GM18498 (cell line): ENCODE results near the gene ADCY10.
A peak's percentile ranks its signal among the peaks of the same experiment; 100 is the strongest.
"Not testable (repeated sequence)": the region's sequence is repeated elsewhere in the genome, so short reads cannot be mapped to it uniquely, and the experiment has no call there.

Experiments
- ATAC-seq: cut with Tn5 transposase; IDR thresholded peaks from one replicate; pipeline ENCODE4 v1.9.1; 2021; ENCODE audit warnings: mild to moderate bottlenecking, moderate library complexity; ENCODE audit not compliant: unreplicated experiment

The ADCY10 gene

DNA sequence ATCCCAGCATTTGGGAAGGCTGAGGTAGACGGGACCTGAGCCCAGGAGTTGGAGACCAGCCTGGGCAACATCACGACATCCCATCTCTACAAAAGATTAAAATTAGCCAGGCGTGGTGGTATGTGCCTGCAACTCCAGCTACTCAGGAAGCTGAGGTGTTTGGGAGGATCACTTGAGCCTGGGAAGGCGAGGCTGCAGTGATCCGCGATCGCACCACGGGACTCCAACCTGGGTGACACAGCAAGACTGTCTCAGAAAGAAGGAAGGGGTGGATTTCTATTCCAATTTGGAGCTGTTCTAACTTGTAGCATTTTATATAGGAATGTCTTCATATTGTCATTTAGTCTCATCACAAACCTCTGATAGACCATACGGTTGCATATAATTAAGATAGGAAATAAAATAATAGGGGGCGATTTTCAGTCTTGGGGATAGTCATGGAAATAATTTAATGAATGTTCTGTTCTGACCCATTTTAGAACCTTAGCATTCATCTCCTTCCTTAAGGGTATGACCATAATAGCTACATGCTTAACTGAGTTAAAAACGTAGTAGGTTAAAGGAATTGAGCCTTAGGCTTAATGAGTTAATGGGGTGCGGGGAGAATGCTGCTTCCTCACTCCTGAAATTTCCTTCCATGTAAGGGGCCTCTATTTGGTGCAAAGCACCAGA, 93.1 kb downstream of the ADCY10 start:
- no peak for ATAC-seq

DNA sequence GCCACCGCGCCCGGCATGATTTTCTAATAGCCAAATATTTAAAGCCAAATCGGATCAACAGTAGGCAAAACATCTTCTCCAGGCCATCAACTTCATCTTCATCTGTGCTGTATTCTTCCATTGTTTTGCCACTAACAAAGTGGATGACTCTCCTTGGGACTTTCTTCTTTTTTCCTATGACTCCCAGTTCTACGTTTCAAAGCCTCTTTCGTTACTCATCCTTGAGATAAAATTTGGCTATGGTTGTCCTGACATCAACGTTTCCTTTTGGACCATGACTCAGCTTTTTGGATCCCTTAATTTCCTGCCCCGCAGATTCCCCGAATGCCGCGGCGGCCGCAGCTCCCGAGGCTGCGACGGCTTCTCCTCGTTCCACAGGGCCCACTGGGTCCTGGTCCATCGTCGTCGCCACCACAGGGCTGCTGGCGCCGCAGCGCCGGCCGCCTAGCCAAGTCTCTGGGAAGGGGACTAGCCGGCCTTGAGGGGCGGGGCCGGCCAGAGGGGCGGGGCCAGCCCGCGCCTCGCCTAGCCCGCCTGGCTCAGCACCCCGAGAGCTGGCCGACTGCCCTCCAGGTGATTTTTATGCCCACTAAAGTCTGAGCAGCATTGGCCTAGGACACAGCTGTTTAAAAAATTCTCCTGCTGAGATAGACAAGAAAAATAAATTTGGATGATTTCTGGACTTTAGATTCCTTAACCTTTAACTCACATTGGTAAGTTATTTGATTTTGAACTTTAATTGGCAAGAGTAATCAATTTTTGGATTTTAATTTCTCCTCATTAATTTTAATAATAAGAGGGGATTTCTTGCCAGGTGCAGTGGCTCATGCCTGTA, 93.9 kb downstream of the ADCY10 start:
- ATAC-seq: no peak

DNA sequence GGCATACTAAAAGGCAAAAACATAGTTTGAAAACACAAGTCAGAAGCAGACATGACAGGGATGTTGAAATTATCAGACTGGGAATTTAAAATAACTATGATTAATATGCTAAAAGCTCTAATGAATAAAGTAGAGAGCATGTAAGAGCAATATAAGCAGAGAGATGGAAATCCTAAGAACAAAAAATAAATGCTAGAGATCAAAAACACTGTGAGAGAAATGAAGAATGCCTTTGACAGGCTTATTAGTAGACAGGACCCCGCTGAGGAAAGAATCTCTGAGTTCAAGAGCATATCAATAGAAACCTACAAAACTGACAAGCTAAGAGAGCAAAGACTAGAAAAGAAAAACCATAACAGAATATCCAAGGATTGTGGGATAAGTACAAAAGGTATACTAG, 98.3 kb downstream of the ADCY10 start:
- ATAC-seq: no peak

DNA sequence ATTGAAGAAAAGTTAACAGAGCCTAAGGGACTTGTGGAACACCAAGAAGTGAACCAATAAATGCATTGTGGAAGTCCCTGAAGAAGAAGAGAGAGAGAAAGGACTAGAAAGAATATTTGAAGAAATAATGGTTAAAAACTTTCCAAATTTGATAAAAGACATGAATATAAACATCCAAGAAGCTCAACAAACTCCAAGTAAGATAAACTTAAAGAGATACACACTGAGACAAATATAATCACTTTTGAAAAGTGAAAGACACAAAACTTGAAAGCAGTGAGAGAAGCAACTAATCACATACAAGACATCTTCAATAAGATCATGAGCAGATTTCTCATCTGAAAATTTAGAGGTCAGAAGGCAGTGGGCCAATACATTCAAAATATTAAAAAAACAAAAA, 101.0 kb downstream of the ADCY10 start:
- no peak for ATAC-seq

DNA sequence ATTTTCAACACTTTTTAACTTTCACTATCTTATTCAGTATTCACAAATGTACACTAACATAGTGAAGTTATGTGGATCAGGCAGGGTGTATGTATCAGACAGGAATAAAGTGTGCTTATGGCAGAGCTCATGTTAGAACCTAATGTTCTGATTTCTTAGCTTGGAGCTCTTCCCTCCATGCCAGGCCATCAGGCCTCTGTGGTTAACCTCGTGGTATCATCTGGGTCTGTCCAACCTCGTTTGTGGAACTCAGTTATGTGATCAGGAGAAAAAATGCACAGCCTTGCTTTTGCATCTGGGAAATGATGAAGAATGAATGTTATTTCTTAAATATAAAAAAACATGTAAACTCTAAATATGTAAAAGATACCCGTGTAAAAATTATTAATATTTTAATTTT, 105.2 kb downstream of the ADCY10 start:
- no peak for ATAC-seq

DNA sequence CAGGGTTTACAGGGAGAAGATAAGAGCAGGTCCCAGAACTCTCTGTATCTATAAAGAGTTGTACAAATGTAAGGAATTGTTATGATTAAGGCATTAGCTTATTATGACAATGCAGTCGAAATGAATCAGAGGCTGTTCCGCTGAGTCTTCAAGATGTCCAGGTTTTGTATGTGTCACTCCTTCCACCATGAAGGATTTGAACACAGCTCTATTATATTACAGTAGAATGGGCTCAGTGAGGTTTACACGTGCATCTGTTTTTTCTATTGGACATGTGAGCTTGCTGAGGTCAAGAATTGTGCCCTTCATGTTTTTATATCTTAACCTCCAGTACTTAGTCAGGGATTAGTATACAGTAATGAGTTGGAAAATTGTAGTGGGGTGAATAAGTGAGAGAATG, 105.8 kb downstream of the ADCY10 start:
- ATAC-seq: no peak

DNA sequence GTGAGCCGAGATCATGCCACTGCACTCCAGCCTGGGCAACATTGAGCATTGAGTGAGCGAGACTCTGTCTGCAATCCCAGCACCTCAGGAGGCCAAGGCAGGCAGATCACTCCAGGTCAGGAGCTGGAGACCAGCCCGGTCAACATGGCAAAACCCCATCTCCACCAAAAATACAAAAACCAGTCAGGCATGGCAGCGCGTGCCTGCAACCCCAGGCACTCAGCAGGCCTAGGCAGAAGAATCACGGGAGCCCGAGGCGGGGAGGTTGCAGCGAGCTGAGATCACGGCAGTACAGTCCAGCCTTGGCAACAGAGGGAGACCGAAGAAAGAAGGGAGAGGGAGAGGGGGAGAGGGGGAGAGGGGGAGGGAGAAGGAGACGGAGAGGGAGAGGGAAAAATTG, 107.3 kb downstream of the ADCY10 start:
- not testable (repeated sequence) for ATAC-seq

DNA sequence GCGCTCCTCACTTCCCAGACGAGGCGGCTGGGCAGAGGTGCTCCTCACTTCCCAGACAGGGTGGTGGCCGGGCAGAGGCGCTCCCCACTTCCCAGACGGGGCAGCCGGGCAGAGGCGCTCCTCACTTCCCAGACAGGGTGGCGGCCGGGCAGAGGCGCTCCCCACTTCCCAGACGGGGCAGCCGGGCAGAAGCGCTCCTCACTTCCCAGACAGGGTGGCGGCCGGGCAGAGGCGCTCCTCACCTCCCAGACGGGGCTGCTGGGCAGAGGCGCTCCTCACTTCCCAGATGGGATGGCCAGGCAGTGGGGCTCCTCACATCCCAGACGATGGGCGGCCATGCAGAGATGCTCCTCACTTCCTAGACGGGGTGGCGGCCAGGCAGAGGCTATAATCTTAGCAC, 107.7 kb downstream of the ADCY10 start:
- not testable (repeated sequence) for ATAC-seq

DNA sequence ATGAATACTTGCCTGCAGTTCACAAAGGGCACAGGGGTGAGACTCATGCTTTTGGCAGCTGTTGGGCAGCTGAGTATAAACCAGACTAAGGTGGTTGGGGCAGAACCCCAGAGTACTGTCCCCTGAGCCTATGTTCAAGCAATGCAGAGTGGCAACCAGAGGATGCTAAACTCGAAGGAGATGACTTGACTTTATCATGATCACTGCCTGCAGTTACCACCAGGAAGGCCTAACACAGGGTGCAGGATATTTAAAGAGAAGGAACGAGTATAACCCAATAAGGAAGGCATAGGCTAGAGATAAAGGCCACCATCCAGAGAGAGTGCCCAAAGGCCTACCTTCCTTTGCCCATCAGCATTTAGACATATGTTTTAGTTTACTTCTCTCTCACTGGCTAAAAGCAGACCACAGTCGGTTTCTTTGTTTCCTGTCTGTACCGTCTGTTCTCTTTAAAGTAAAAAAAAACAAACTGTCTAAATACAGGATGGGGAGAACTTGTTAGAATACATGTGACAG, 108.8 kb downstream of the ADCY10 start:
- ATAC-seq: no peak

DNA sequence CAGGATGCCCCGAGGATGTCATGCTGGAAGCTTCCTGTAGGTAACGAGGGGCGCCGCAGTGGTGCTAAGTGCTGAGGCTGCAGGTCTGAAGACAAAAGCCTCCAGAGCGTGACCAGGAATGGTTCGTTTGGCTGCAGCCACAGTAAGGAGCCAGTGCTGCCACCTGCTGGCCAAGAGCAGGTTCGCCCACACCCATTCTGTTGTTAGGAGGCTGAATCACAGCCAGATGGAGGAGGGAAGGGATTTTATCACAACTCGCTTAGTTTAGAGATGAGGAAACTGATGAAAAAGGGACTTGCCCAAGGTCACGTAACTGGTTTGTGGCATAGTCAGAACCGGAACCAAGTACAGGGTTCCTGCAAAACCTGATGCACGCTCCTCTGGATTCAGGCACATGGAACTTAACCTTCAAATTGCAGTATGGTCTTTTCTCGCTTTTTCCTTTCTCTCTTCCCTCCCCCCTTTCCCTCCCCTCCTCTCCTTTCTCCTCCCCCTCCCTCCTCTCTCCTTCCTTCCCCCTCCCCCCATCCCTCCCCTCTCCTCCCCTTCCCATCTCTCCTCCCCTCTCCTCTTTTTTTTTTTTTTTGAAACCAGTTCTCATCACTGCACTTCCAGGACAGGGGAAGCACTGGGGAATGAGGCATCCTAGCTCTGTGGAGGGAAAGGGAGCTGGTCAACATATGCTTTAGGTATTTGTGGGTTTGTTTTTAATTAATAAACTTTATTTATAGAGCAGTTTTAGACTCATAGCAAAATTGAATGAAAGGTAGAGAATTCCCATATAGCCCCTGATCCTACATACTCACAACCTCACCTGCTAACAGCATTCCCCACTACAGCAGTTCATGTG, 110.4 kb downstream of the ADCY10 start:
- ATAC-seq: peak; percentile 91

DNA sequence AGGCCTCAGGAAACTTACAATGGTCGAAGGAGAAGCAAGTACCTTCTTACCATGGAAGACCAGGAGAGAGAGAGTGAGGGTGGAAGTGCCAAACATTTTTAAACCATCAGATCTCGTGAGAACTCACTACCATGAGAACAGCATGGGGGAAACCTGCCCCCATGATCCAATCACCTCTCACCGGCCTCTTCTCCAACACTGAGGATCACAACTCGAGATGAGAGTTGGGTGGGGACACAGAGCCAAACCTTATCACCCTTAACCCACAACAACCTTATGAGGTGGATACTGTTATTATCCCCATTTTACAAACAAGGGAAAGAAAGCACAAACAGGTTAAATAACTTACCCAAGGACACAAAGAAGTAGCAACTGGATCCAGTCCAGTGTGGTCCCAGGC, 111.7 kb downstream of the ADCY10 start:
- no peak for ATAC-seq

DNA sequence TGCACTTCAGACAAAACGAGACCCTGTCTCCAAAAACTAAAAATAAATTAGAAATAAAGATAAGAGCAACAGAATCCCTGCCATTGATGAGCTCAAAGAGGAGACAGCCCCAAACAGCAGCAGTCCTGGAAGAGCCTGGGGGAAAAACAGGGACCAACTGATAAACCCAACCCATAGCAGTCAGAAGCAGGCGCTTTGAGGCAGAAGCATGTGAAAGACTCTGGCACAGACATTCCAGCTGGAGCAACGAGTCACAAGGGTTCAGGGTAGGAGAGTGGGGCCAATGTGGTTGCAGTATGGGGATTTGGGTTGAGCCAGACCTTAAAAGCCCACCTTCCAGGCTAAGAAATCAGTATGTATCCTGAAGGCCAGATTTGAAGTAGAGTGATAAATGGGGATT, 113.7 kb downstream of the ADCY10 start:
- no peak for ATAC-seq

DNA sequence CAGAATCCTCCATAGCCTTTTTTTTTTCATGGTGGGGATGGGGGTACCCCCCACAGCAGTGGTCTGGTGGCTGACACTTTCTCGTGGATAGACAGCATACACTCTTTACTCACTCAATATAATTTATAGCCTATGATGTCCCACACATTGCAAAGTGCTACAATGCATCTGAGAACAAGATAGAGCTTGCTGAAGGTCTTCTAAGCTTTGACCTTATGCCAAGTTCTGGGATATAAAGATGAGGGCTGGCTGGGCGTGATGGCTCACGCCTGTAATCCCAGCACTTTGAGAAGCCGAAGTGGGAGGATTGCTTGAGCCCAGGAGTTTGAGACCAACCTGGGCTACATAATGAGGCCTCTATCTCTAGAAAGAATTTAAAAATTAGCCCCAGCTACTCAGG, 114.2 kb downstream of the ADCY10 start:
- no peak for ATAC-seq

DNA sequence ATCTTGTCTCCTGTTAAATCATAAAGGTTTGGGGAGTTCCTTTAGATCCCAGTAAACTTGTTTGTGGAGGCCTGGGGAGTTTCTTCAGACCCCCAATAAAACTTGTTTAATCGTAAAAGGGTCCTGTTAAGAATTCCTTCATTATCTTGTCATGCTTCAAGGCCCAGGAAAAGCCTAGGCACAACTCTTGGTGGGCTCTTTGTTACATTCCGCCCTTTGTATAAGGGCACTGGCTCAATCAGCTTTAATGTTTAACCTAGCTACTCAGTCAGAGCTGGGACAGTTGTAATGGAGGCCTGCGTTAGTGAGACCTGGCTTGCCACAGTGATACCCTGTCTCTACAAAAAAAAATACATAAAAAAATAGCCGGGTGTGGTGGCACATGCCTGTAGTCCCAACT, 115.0 kb downstream of the ADCY10 start:
- no peak for ATAC-seq

DNA sequence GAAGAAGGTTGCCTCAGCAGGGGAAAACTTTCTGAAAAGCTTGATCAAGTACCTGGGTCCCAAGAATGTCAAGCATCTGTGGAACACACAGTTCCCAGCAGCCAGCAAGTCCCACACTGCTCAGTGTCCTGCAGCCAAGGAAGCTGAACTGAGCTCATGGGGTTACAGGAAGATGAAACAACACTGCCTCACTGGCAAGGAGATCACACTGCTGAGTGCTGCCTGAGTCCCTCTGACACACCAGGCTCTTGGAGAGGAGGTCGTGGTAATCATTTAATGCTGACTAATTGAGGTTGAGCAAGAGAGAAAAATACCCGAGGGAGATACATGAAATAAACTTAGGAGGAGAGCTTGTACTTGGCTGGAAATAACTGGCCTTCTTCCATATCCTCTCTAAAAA, 116.9 kb downstream of the ADCY10 start:
- no peak for ATAC-seq

DNA sequence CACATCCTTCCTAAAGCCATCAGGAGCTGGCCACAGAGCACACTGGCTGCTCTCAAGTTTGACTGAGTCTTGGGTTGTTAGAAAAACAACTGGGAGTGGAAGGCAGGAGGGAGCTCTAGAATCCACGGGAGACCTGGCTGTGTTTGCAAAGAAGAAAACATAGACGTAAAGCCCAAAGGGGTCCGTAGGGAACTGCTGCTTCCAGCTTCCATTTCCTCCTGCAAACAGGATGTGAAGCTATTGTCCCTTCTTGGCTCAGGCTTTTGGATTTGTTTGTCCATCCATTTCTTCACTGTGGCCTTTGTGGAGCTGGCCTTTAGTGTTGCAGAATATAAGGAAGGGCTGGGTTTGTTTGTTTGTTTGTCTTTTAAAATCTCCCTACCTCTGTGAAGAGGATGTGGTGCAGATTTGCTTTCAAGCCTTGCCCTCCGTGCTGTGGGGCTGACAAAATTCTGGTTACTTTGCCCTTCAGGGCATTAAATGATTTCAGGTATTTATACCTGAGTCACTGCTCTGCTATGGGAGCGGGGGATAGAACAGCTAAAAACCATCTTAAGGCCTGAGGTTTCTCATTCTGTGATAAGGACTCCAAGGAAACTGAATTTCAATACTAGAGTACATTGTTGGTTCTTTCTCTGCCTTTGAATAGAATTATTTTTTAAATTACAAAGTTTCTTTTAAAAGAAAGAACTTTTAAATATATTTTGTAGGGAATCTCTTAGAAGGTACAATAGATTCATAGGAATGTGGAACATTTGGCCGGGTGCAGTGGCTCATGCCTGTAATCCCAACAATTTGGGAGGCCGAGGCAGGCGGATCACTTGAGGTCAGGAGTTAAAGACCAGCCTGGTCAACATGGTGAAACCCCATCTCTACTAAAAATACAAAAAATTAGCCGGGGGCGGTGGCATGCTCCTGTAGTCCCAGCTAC, 117.9 kb downstream of the ADCY10 start:
- ATAC-seq: no peak

DNA sequence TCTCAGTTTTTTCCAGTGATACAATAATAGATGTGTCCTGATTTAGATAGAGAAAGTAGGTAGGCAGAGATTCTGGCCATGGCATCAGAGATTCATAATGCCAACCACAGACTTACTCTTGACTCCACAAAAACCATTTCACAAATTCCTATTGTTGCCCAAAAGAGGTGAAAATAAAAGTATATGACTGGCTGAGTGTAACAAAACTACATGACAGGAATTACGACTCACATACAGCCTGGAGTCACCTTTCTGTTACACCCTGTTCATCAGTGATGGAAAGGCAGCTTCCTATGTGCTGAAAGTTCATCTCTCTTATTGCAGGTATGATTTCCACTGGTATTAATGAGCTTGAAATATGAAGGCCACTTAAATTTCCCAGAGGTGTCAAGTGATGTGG, 119.9 kb downstream of the ADCY10 start:
- no peak for ATAC-seq

DNA sequence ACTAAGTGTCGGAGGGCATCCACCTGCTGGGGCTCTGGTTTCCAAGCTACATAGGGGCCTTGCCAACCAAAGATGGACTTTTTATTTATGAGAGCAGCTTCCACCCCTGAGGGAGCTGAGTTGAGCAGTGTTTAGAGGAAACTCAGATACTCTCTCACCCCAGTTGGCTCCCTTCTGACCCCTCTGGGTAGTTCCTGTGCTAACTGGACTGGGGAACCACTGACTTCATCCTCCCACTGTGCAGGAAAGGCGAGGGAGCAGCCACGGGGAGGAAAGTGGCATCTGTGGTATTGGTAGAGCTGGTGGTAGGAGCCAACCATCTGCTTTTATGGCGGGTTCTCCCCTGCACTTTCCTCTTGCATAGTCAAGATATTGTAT, 121.8 kb downstream of the ADCY10 start:
- ATAC-seq: no peak

DNA sequence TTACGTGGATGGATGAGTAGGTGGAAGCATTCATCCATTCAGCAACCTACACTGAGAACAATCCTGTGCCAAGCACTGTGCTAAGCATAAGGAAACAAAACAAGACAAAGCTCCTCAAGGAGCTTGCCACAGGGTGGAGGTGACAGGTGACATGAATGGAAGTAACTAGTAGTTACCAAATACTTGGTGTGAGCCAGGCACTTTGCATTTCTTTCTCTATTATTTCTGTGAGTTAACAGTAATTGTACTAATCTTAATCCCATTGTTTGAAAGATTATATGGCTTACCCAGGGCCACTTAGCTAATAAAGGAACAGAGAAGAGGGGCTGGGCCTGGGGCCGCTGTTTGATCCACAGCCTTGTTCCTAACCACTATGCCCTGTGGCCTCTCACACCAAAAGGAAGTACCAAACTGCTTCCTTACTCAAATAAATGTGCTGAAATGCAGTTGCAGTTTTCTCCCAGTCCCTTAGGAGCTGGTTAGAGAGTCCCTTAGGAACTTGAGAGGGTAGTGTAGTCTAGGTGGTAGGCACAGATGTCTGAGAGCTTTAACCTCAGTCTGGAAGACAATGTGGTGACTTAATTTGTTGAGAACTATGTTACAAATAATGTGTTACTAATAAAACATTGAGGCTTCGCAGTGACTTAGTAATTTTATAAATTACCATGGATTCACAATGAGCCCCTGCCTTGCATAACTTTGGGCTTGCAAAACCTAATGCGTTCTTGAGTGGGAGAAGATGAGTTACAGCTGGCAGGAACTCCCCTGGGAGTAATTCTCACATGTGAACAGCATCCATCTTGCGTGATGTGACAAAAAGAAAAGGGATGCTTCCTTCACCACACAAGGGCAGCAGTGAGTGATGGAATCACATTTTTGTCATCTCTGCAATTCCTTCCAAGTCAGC, 122.4 kb downstream of the ADCY10 start:
- ATAC-seq: no peak
